Stimulated activated CD8-positive, alpha-beta memory T cell treated with anti-CD3 and anti-CD28 coated beads, Interleukin-15, amount 100 ng/mL, for 1 hour (primary cell): ENCODE measurements around the gene FBXW4.

Source experiments
- DNase-seq: peaks from one replicate; pipeline ENCODE4 v3.0.0-alpha.2; 2020; ENCODE audit warnings: low read depth

FBXW4 gene

DNA sequence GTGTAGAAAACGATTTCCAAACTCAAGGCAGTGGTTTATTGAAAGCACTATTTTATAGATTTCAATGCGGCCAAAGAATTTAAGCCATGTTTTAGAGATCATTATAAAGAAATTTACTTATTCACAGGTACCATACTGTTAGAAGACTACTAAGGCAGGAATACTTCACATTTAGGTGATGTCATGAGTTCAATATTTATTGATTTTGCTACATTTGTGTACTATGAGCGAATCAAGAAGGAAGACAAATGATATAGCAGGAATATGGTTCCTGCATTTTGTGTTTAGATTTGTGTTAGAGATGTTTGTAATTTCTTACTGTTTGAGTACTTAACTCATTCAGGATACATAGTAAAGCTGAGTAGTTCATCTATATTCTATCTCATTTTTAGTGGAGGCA is 1.7 kb upstream of the FBXW4 start:
- no peak for DNase-seq

GRCh38 chr10:101695404-101695890 is 477 bp upstream of the FBXW4 start:
- DNase-seq, result no peak

DNA sequence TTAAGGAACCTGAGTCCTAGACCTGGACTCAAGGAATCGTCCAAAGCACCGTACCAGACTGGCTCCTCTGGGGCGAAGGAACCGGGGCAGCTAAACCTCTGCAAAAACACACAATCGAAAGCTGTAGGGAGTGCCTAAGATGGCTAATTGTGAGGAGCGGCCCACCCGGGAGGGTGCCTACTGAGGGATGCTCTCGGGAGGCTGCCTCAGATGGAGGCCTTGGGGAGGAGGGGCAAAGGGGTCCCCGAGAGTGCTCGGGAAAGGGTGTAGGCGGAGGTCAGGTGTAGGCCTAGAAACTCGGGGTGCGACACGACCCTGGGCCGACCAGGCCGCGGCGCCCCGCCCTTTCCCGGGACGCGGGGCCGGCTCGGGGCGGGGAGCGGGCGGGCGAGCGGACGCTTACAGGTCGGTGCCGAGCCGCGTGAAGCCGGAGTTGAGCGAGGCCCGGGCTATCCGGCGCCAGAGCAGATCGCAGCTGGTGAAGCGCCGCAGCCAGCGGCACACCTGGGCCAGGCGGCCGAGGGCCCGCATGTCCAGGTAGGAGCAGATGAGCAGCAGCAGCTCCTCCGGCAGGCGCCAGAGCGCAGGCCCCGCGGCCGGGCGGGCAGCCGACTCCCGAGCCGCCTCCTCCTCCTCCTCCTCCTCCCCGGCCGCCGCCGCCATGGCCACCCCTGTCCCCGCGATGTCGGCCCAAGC is 844 bp downstream of the FBXW4 start:
- DNase-seq, result peak; percentile 29

DNA sequence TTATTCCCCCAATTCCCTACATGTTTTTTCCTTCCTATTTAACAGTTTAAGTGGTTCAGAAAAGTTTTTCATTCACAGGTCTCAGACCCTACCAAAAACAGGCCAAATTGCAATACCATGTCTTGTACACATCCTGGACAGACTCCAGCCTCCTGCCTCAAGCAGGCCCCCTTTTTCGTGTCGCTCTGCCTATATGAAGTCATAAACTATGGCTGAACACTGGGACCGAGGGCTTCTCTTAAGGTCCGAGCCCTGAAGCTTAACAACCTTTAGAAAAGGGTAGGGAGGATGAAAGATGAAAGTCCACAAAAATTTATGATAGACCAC is 1.4 kb downstream of the FBXW4 start:
- no peak for DNase-seq

GRCh38 chr10:101691081-101691480 is 3.9 kb downstream of the FBXW4 start:
- no peak for DNase-seq

GRCh38 chr10:101690461-101690860 is 4.5 kb downstream of the FBXW4 start:
- DNase-seq, result no peak

DNA sequence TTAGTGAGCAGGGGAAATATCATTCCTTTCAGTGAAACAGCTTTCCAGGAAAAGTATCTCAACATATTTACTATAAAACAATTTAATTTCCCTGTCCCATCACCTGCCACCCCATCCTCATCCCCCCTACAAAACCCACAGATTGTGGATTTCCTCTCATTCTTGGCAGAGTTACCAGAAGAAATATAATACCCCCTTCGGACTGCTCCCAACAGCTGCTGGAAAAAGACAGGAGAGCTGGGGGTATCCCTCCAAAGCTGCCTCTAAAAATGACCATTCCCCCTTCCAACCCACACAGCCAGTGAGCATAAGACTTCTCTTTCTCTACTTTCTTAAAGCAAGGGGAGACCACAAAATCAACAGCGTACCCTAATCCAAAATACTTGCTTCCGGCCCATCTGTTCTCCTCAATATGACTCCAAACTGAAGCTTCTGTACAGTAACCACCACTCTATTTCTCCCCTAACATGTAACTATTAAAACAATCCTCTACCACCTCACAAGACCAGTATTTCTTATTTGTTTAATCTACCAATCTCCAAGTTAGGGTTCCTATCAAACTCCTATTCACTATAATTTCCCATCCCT is 7.8 kb downstream of the FBXW4 start:
- no peak for DNase-seq

DNA sequence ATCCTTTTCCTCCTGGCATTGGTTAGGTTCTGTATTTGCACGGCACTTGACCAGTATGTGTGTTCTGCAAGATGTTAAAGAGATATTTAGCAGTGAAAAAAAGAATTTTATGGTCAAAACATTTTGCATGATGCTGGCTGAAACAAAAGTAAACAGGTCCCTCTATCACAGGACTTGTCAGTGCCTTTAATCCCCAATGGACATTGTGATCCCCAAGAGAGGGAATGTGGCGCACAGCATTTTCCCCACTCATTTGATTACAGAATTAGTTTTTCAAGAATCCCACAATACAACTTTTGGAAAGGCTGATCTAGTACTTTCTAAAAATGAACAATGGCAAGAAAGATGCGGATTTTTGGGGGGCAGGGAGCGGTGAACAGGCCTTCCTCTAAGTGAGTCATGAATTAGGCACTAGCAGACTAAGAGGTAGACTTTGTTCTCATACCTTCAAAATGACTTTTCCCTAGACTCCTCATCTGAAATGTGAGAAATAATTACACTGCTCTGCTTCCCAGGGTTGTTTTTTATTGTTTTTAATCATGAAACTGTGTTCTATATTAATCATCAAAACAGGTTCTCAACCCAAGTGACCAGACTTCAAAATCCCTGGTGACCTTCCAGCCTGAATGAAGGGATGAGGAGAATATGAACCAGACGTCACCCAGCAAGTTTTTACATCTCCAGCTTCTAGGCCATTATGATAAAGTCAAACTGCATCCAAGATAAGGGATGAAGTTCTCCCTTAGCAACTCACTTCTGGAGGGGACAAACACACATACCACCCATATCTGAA is 8.6 kb downstream of the FBXW4 start:
- no peak for DNase-seq

- no peak for DNase-seq
Measured at GRCh38 chr10:101684782-101685181, 10.2 kb downstream of the FBXW4 start.

GRCh38 chr10:101683276-101683675 is 11.7 kb downstream of the FBXW4 start:
- DNase-seq, result no peak

GRCh38 chr10:101682172-101682825 is 12.7 kb downstream of the FBXW4 start:
- no peak for DNase-seq

GRCh38 chr10:101676565-101676964 is 18.4 kb downstream of the FBXW4 start:
- DNase-seq, result no peak

GRCh38 chr10:101675115-101675514 is 19.9 kb downstream of the FBXW4 start:
- DNase-seq, result no peak

GRCh38 chr10:101672536-101672935 is 22.4 kb downstream of the FBXW4 start:
- DNase-seq, result no peak

- DNase-seq, result no peak
Measured at GRCh38 chr10:101671453-101671852, 23.5 kb downstream of the FBXW4 start.

GRCh38 chr10:101670635-101671034 is 24.3 kb downstream of the FBXW4 start:
- no peak for DNase-seq

- no peak for DNase-seq
Measured at GRCh38 chr10:101669181-101669580, 25.8 kb downstream of the FBXW4 start.

- DNase-seq, result no peak
Measured at GRCh38 chr10:101668566-101668965, 26.4 kb downstream of the FBXW4 start.

DNA sequence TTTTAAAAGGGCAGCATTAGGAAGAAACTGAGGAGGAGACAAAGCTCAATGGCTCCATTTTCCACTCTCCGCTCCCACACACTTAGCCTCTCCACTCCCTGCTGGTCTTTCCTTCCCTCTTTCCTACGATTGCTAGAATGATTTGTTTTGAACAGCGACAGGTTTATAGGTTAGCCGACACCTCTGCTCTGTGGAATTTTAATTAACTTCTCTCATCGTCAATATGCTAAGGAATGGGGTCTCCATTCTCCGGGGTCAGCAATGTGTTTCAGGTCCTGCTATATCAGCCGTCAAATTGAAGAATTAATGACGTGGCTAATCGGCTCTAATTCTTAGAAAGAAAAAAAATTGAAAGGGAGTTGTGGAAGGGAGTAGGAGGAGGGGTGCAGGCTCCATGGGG is 28.9 kb downstream of the FBXW4 start:
- no peak for DNase-seq

DNA sequence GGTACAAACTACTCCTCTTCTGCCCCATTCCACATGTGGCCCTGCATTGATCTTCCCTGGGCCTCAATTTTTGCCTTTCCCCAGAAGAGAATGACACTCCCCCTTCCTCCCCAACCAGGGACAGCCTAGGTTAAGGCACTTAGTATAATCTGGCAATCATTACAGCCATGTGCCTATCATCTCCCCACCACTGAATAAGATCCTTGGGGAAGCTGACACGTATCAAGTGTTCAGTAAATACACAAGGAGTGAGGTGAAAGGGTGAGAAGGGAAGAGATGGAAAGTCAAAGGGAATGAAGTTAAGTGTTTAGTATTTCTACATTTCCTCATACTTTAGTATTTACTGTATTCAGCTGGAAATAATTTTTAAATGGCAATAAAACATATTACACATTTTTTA is 31.9 kb downstream of the FBXW4 start:
- no peak for DNase-seq

DNA sequence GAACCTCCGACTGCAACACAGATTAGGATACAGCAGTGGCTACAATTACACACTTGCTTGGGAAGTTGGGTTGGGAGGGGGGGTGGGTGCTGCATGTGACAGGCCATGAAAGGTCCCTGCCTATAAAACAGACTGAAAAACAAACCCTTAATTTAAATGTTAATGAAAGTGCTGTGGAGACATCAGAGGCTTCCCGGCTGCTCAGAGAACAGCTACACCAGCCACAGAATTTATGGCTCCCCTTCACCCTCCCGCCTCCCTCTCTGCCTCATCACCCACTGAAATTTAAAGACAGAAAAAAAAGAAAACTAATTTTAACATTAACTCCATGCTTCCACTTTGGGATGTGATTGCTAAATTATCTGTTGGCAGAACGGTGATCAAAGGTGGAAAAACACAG is 34.7 kb downstream of the FBXW4 start:
- no peak for DNase-seq

GRCh38 chr10:101658975-101659374 is 36.0 kb downstream of the FBXW4 start:
- DNase-seq, result no peak

DNA sequence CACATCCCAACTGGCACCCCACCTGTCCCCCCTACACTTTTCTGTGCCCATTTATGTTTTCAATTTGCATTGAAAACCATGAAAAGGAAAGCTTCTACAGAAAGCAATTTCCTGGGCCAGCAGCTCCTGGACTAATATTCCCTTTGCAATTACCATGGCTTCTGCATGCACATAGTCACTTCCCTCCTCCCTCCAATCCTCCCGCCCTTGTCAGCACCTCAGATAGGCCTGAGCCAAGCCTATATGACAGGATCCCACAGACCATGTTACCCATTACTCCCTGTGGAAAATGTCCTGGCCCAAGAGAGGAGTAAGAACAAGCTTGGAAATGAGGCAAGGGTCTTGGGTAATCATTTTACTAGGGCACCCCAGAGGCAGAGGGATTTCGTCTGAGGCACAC is 38.1 kb downstream of the FBXW4 start:
- DNase-seq, result no peak
